Thyroid gland (tissue), 4 donors: ENCODE data around the gene SKA3. TPM values are rescaled to one million over a fixed set of nuclear protein-coding genes. Genes with fewer than 3 reads are reported as not detected.

Experiments
- DNase-seq, 2 donors: peaks; one replicate each; pipeline ENCODE4 v3.0.0-alpha.2; 2019
- H3K27ac ChIP-seq, 3 donors: fragments of 200-600 bp; sonication (generic); 1 replicate in 2 of 3; 2 replicates in 1 of 3; pipeline ENCODE4 v1.5.1; 2016 to 2019; ENCODE audit warnings: mild to moderate bottlenecking in 1 of 3, moderate library complexity in 1 of 3
- H3K27me3 ChIP-seq: fragments of 200-600 bp; sonication (generic); one replicate; pipeline ENCODE4 v1.5.1; 2019
- H3K36me3 ChIP-seq, 2 donors: fragments of 200-600 bp; sonication (generic); one replicate each; pipeline ENCODE4 v1.5.1; 2016 to 2019
- H3K4me1 ChIP-seq, 2 donors: fragments of 200-600 bp; sonication (generic); one replicate each; pipeline ENCODE4 v1.5.1; 2017 to 2019
- H3K4me3 ChIP-seq, 3 donors: fragments of 200-600 bp; sonication (generic); replicated peaks in 1 of 3; 1 replicate in 2 of 3; 2 replicates in 1 of 3; pipeline ENCODE4 v1.5.1; 2016; ENCODE audit warnings: mild to moderate bottlenecking in 1 of 3
- H3K9me3 ChIP-seq: fragments of 200-600 bp; sonication (generic); one replicate; pipeline ENCODE4 v1.5.1; 2017
- CTCF ChIP-seq, 6 experiments: fragments of 200-600 bp in 3 of 6; fragments of 450-650 bp in 3 of 6; sonication (generic) in 3 of 6; IDR thresholded peaks; one replicate each; pipeline ENCODE4 v1.5.1; 2016 to 2019; ENCODE audit warnings: antibody characterized with exemption in 6 of 6, mild to moderate bottlenecking in 2 of 6, inconsistent platforms in 1 of 6, moderate library complexity in 1 of 6
- POLR2A ChIP-seq, 2 donors: fragments of 450-650 bp; IDR thresholded peaks; one replicate each; pipeline ENCODE4 v1.6.1; 2017; ENCODE audit warnings: antibody characterized with exemption in 2 of 2, mild to moderate bottlenecking in 2 of 2, moderate library complexity in 1 of 2
- WGBS, 2 donors: methylation state at CpG; one replicate each; pipeline ENCODE4 v1.1.5; 2017; 5-methylcytosine and 5-hydroxymethylcytosine counted together
- intact Hi-C: fragments of 100-400 bp; cut with DNase I; formaldehyde crosslinking; loops from one replicate; pipeline ENCODE4 v1.15.1; 2023
- total RNA-seq, 4 donors: library from RNA; depleted of rRNA; stranded (reverse); fragments of >200 nt; gene quantifications; one replicate each; pipeline ENCODE4 v1.2.3, GENCODE V29; 2016

SKA3 gene
- total RNA-seq, 4 donors from 2014 or later = 1.3 to 1.4 TPM; not detected in 2

GRCh38 chr13:21121616-21122015 lies 54.7 kb downstream of the SKA3 start:
- Histone ChIP-seq H3K4me1 (no peaks in the 10 kb centered on the region), H3K27me3 (no peaks in the 10 kb centered on the region), H3K4me3 (no peak overlapping the region), H3K9me3 (no peaks in the 10 kb centered on the region), H3K27ac (no peak overlapping the region), H3K36me3 (no peaks in the 10 kb centered on the region)
- 94% methylated on average over 9 of the region's 9 CpGs for WGBS, 2 donors
- intact Hi-C loops = no loop called here
- TF ChIP-seq CTCF (IDR thresholded peaks at IDR 0.05) = no peak
- no peak for TF ChIP-seq POLR2A (IDR thresholded peaks at IDR 0.05)
- no peak for DNase-seq

- TF ChIP-seq CTCF (IDR thresholded peaks at IDR 0.05) = no peak
- no peak for TF ChIP-seq POLR2A (IDR thresholded peaks at IDR 0.05)
Observed at GRCh38 chr13:21120191-21120590, 56.2 kb downstream of the SKA3 start.

GRCh38 chr13:21119526-21119925 lies 56.8 kb downstream of the SKA3 start:
- no peak for TF ChIP-seq POLR2A (IDR thresholded peaks at IDR 0.05)
- no peak for TF ChIP-seq CTCF (IDR thresholded peaks at IDR 0.05)
- no peaks in the 10 kb centered on the region for H3K4me1 ChIP-seq
- intact Hi-C loops = no loop called here

More at GRCh38 chr13:21120191-21120590, 56.2 kb downstream of the SKA3 start:
- H3K27me3 ChIP-seq = no peaks in the 10 kb centered on the region
- H3K27ac ChIP-seq = no peak overlapping the region
- no peaks in the 10 kb centered on the region for H3K36me3 ChIP-seq
- DNase-seq = no peak
- H3K9me3 ChIP-seq = no peaks in the 10 kb centered on the region
- H3K4me3 ChIP-seq = no peak overlapping the region
- intact Hi-C loops = no loop called here
- no peaks in the 10 kb centered on the region for H3K4me1 ChIP-seq
- WGBS, 2 donors = 86 to 94% methylated on average over 6 of the region's 6 CpGs

GRCh38 chr13:21118180-21118579 lies 58.2 kb downstream of the SKA3 start:
- WGBS, 2 donors = 88 to 93% methylated on average over 5 of the region's 5 CpGs
- no peak for DNase-seq
- no peak overlapping the region for H3K27ac ChIP-seq
- no peaks in the 10 kb centered on the region for H3K9me3 ChIP-seq
- no peaks in the 10 kb centered on the region for H3K27me3 ChIP-seq
- no peaks in the 10 kb centered on the region for H3K4me1 ChIP-seq
- H3K4me3 ChIP-seq = no peak overlapping the region
- H3K36me3 ChIP-seq = no peaks in the 10 kb centered on the region
- intact Hi-C loops = no loop called here
- TF ChIP-seq POLR2A (IDR thresholded peaks at IDR 0.05) (no peak), CTCF (IDR thresholded peaks at IDR 0.05) (no peak)

More at GRCh38 chr13:21119526-21119925, 56.8 kb downstream of the SKA3 start:
- Histone ChIP-seq H3K9me3 (no peaks in the 10 kb centered on the region), H3K36me3 (no peaks in the 10 kb centered on the region), H3K27ac (no peak overlapping the region), H3K27me3 (no peaks in the 10 kb centered on the region), H3K4me3 (no peak overlapping the region)
- 94 to 95% methylated on average over 2 of the region's 2 CpGs for whole genome bisulfite sequencing, 2 donors
- DNase-seq = no peak

- intact Hi-C loops = no loop called here
- DNase-seq = no peak
- 100% methylated on average over 1 of the region's 1 CpG for WGBS, 2 donors
- TF ChIP-seq CTCF (IDR thresholded peaks at IDR 0.05) (no peak), POLR2A (IDR thresholded peaks at IDR 0.05) (no peak)
- Histone ChIP-seq H3K27ac (no peak overlapping the region), H3K36me3 (no peaks in the 10 kb centered on the region), H3K27me3 (no peaks in the 10 kb centered on the region), H3K4me3 (no peak overlapping the region), H3K9me3 (no peaks in the 10 kb centered on the region), H3K4me1 (no peaks in the 10 kb centered on the region)
Observed at GRCh38 chr13:21117104-21117809, 59.1 kb downstream of the SKA3 start.
